Mucosa of descending colon (tissue), 3 donors: ENCODE data around the gene KIF17. TPM values are rescaled to one million over a fixed set of nuclear protein-coding genes. Genes with fewer than 3 reads are reported as not detected.

Source experiments
- ATAC-seq: fragments of 200-7000 bp; cut with Tn5 transposase; one replicate; pipeline ENCODE4 v1.9.1; 2020; ENCODE audit warnings: mild to moderate bottlenecking, moderate library complexity
- DNase-seq, 3 donors: peaks; one replicate each; pipeline ENCODE4 v3.0.0-alpha.2; 2020
- H3K36me3 ChIP-seq: fragments of 200-600 bp; one replicate; pipeline ENCODE4 v1.8.0; 2021; ENCODE audit warnings: low read depth, mild to moderate bottlenecking
- H3K4me1 ChIP-seq: fragments of 200-600 bp; one replicate; pipeline ENCODE4 v1.8.0; 2021; ENCODE audit warnings: low read depth, mild to moderate bottlenecking
- H3K4me3 ChIP-seq: fragments of 200-600 bp; one replicate; pipeline ENCODE4 v1.8.0; 2021; ENCODE audit warnings: mild to moderate bottlenecking
- H3K9me3 ChIP-seq: fragments of 200-600 bp; one replicate; pipeline ENCODE4 v1.8.0; 2021; ENCODE audit warnings: mild to moderate bottlenecking
- CTCF ChIP-seq: fragments of 200-600 bp; IDR thresholded peaks from one replicate; pipeline ENCODE4 v1.8.0; 2022; ENCODE audit warnings: antibody characterized with exemption, mild to moderate bottlenecking
- intact Hi-C, 2 donors: fragments of 100-400 bp; cut with DNase I in 1 of 2; cut with micrococcal nuclease in 1 of 2; formaldehyde crosslinking; loops; one replicate each; pipeline versions ENCODE4 v1.11.0 to v1.11.1; 2022; cut with DNase I, micrococcal nuclease
- total RNA-seq, 3 donors: library from RNA; stranded (reverse); fragmentation: NEBNext Ultra II Directional in 2 of 3; extraction: Animal tissue kit (Norgen Biotek cat#: 25700) in 2 of 3; gene quantifications; one replicate each; pipeline versions ENCODE4 v1.2.1 to v1.2.4, GENCODE V29; 2021 to 2023
- donor health status: DM: no; HTN: no; CAD: no; lungs with moderate emphysema.
- donor health status: DM: no; HTN: no; CAD: no.
- donor health status: DM: no; HTN: yes; CAD: no.

Gene KIF17
- total RNA-seq, 3 donors from 2014 or later, result 0.20 to 0.63 (median 0.53) TPM

DNA sequence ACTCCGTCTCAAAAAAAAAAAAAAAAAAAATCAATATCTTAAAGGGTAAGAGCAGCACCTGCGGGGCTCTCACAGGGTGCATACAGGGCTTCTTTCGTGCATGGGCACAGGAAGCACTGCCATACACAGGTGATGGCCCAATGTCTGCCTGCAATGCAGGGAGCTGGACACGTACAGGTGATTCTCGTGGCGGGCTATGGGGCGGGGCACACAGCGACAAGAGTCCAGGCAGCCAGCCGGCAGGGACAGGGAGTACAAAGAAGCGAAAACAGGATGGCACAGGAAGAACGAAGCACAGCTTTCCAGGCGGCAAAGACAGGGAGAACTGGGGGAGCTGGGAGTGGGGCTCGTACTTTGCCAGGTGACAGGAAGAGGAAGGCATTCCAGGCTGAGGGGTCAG lies 1.6 kb downstream of the KIF17 start:
- H3K36me3 ChIP-seq, result no peaks in the 10 kb centered on the region
- H3K4me3 ChIP-seq, result no peak overlapping the region
- TF ChIP-seq CTCF, result no peak
- DNase-seq, result no peak
- H3K9me3 ChIP-seq, result no peaks in the 10 kb centered on the region
- ATAC-seq, result no peak
- intact Hi-C loops, result no loop called here
- H3K4me1 ChIP-seq, result peaks cover 8% of the 10 kb centered on the region

DNA sequence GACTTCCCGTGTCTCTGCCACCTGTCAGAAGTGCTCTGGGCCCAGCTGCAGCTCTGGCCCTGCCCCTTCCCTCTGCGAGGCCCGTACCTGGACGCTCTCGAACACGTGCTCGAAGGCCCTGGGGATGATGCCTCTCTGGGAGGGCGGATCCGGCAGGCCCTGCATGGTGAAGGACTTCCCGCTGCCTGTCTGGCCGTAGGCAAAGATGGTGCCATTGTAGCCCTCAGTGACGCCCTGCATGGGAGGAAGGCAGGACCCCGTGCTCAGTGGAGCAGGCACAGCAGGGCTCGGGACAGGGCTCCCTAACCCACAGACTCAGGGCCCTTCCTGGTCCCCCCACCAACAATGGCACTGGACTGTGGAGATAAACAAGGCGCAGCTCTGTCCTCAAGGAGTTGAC lies 2.4 kb downstream of the KIF17 start:
- ATAC-seq, result no peak
- Histone ChIP-seq H3K4me1 (peaks cover 8% of the 10 kb centered on the region), H3K9me3 (no peaks in the 10 kb centered on the region), H3K4me3 (no peak overlapping the region), H3K36me3 (no peaks in the 10 kb centered on the region)
- no peak for TF ChIP-seq CTCF
- no peak for DNase-seq
- intact Hi-C loops, result no loop called here

DNA sequence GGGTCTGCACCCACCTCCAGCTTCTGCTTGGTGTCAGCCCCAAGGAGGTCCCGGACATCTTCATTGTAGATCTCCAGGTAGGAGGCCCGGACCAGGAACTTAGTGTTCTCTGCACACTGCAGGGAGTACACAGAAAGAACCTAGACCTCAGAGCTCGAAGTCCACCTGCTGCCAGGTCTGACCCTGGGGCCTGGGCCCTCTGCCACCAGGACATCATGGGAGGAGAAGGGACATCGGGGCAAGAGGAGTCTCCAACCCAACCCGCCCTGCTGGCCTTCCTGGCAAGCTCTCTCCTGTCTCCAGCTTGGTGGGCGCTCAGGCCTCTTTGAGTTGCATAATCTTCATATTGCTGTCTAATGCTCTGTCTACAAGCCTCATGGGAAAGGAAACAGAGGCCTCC lies 4.4 kb downstream of the KIF17 start:
- Histone ChIP-seq H3K9me3 (no peaks in the 10 kb centered on the region), H3K4me1 (peaks cover 8% of the 10 kb centered on the region), H3K36me3 (no peaks in the 10 kb centered on the region), H3K4me3 (no peak overlapping the region)
- no peak for TF ChIP-seq CTCF
- DNase-seq (no peak), ATAC-seq (no peak)
- intact Hi-C loops, result no loop called here

GRCh38 chr1:20712215-20712577 lies 5.6 kb downstream of the KIF17 start:
- Histone ChIP-seq H3K36me3 (no peaks in the 10 kb centered on the region), H3K4me1 (peaks cover 3% of the 10 kb centered on the region), H3K9me3 (no peaks in the 10 kb centered on the region), H3K4me3 (no peak overlapping the region)
- no peak for TF ChIP-seq CTCF
- ATAC-seq, result no peak
- DNase-seq, result no peak
- intact Hi-C loops, result no loop called here

- no peak for TF ChIP-seq CTCF
- ATAC-seq (no peak), DNase-seq (no peak)
- intact Hi-C loops, result no loop called here
- Histone ChIP-seq H3K4me3 (no peak overlapping the region), H3K36me3 (no peaks in the 10 kb centered on the region), H3K9me3 (no peaks in the 10 kb centered on the region), H3K4me1 (no peaks in the 10 kb centered on the region)
Observed at GRCh38 chr1:20711285-20712214, 6.3 kb downstream of the KIF17 start.
